Forelimb muscle (tissue), 1 donor: ENCODE data around the gene NEK3. TPM values are rescaled to one million over a fixed set of nuclear protein-coding genes. Genes with fewer than 3 reads are reported as not detected.
"Not testable (repeated sequence)": the region's sequence is repeated elsewhere in the genome, so short reads cannot be mapped to it uniquely, and the experiment has no call there.

Experiments
- DNase-seq: peaks from one replicate; pipeline ENCODE4 v3.0.0-alpha.2; 2013; ENCODE audit warnings: low read depth
- polyA plus RNA-seq: library from polyadenylated mRNA; unstranded; fragments of 120-200 nt; gene quantifications from one replicate; pipeline ENCODE4 v1.2.1, GENCODE V29; 2013; ENCODE audit not compliant: insufficient read length

Gene NEK3
- polyA plus RNA-seq, 1 donor = 16.5 TPM

DNA sequence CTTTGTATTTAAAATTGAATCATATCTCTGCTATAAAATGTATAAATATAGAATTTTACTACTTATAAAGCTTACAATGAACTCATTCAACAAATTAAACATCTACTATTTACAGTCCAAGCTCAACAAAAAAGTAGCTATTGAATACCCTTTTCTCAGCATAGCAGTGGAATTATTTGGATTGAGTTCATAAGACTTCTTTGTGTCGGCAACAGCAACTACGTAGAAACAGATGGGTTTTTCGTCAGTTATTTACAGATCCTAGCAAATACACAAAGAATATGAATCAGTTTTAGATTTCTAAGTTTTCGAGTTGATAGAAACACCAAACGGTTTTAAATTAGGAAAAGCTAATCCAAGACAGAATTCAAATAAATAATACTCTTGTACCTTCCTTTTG lies 10.4 kb upstream of the NEK3 start:
- DNase-seq = no peak

DNA sequence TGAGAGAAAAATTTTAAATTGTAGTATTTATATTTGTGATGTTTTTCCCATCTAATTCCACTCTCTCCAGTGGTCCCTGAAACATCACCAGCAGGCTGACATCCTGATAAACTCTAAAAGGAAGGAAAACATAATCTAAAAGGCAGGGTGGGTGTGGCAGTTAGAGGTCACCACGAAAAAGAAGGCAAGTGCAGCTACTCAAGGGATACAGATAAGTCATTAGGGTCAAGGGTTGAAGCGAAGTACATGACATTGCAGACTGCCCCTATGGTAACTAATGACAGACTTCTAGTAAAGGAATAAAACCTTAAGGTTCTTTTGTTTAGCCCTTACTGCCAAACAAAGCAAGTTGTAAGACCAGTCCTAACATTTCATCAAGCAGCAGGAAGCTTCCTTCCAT lies 6.0 kb upstream of the NEK3 start:
- no peak for DNase-seq

DNA sequence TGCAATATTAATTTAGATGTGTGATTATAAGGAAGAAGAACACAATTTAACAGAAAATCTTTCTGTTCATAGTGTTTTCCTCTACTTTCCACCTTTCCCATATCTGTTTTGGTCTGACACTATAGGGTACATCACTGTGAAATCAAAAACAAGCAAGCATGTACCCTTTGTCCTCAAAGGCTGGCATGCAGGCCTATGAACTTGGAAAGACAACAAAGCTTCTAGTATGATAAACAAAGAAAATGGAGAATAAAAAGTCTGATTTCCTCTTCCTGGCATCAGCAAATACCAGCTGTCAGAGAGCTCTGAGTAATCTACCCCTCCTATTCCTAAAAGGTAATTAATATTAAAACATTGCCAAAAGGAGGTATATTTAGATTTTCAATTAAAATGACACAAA lies 5.6 kb upstream of the NEK3 start:
- DNase-seq = no peak

DNA sequence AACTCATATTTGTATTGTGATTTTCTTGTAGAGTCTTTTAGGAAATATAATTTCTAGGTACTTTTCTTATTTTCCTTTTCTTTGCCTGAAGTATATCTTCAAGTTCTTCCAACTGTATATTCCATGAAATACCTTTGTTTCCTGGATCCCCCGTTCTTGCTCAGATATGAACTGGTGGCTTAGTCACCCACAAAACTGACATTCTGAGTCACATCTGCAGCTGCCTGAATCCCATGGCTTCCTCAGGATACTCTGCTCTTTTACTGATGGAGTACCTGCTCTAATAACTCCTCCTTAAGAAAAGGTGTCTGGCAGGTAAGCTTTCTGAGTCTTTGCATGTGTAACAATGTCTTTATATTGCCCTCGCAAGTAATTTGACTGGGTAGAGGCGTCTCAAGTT lies 4.5 kb upstream of the NEK3 start:
- DNase-seq = not testable (repeated sequence)

DNA sequence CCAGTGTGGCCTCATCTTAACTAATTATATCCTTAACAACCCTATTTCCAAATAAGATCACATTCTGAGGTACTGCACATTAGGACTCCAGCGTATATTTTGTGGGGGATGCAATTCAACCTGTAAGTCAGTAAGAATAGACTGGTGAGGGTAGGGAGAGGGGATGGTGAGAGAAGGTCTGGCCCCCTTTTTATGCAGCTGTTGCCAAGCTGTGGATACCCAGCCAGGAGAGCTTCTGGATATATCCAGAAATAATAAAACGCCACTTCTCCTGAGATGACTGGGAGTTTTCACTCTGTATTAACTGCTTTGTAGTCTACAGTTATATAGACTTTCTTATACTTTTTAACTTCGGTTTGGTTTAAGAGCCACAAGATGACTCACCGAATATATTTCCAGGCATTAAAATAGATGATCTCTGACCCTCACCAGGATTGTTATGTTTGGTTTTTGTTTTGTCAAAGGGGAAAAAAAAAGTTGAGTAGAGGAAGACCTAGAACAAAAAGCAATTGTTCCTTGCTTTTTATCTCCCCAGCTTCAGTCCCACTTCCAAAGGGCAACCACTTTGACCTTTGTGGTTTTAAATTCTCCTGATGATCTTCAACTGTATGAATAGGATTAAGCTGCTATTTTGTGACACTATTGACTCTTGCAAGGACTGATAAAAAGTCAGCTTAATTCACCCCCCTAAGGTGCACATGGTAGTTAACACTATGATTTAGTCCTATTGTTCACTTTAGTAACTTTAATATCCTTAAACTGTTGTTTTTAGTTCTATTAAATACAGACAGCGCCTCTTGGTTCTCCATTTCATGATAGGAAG lies 3.1 kb upstream of the NEK3 start:
- no peak for DNase-seq

DNA sequence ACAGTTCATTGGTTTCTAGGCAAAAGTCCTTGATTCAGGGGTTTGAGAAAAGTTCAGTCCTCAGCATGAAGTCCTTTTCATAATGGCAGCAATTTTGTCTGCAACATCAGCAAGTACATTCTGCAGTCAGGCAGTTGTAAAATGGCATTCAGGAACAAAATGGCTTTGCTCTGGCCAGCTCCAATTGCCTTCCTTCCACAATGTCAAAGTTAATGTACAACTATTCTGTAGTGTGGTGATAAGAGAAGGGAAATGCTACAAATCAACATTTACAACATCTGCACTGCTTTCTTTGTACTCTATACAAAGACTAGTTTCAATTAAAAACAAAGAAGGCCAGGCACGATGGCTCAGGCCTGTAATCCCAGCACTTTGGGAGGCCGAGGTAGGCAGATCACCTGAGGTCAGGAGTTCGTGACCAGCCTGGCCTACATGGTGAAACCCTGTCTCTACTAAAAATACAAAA lies 1.8 kb upstream of the NEK3 start:
- DNase-seq = no peak

DNA sequence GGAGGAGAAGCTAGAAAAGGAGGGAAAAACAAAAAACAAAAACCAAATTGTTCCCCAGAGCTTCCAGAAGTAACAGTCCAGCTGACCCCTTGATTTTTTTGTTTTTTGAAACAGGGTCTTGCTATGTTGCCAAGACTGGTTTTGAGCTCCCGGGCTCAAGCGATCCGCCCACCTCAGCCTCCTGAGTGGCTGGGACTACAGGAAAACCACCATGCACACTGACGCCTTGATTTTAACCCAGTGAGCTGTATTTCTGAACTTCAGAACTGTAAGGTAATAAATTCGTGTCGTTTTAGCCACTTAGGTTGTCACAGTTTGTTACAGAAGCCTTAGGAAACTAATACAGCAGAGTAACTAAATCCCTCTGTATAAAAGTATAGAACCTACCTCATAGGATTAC lies 1.1 kb upstream of the NEK3 start:
- DNase-seq = no peak

DNA sequence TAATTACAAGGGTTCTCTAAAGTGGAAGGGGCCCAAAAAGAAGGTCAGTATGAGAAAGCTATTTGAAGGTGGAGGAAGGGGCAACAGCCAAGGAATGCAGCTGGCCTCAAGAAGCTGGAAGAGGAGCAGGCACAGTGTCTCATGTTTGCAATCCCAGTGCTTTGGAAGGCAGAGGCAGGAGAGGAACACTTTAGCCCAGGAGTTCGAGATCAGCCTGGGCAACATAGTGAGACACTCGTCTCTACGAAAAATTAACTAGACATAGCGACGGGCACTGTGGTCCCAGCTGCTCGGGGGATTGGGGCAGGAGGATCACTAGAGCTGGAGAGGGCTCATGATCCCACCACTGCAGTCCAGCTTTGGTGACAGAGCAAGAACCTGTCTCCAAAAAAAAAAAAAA lies 656 bp upstream of the NEK3 start:
- DNase-seq = no peak

DNA sequence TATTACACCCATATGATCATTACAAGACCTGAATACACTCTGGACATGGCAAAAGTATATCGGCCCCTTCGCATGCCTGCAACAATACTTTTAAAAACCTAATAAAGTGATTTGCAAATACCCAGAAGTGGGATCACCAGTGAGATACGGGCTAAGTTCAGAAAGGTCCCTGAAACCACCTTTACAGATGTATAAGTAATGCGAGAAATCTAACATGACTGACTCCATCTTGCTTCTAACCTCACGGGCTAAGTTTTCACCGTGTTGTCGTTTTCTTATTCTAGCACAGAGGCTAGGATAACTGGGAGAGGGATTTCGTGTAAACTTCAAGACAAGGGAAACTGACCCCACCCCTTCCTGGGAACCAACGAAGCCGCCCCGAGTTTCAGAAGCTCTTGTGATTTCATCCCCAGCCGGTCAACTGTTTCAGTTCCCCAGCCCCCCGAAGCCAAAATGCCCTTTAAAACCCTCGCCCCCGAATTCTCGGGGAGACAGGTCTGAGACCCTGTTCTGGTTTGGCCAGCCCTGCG lies 703 bp downstream of the NEK3 start:
- no peak for DNase-seq

DNA sequence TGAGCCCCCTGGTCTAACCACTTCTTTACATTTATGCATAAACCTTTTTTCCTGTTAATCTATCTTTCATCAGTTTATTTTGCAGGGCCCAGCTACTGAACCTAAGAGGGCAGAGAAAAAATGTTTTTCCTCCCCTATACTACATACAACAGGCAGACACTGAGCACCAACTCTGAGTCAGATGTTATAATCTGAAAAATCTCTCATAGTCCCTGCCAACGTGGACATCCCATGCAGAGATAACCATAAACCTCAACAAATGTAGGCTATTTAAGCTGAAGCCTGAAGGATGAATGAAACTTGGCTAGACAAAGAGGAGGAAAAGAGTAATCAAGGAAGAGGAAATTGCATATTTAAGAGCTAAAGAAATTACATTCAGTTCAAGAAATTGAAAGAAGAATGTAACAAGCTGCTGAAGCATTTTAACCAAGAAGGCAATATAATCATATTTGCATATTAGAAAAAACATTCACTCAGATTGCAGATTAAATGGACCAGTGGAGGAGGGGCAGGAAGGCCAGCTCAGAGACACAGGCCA lies 2.6 kb downstream of the NEK3 start:
- DNase-seq = no peak

DNA sequence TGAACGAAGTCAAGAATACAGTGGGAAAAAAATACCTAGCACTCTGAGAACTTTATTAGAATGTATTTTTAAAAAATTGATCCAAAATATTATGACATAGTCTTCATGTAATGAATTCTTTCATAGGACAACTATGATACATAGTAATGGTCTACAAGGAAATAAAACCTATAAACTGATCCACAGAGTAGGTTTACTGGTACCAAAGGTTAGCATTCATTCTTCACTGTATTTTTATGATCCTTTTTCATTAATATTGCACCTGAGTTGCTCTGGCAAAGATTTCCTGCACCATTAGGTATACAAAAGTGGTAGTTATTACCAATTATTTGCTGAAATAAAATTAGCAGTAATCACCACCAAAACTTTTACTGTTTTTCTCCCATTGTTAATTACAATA lies 4.2 kb downstream of the NEK3 start:
- no peak for DNase-seq

DNA sequence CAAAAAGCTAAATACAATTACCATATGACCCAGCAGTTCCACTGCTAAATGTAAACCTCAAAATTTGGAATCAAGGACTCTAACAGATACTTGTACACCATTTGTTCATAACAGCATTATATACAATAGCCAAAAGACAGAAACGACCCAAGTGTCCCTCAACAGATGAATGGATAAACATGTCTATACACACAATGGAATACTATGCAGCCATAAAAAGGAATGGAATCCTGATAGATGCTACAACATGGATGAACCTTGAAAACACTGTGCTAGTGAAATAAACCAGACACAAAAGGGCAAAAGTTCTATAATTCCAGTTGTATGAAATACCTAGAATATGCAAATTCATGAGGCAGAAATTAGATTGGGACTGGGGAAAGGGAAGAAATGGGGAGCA lies 12.2 kb downstream of the NEK3 start:
- DNase-seq = no peak

DNA sequence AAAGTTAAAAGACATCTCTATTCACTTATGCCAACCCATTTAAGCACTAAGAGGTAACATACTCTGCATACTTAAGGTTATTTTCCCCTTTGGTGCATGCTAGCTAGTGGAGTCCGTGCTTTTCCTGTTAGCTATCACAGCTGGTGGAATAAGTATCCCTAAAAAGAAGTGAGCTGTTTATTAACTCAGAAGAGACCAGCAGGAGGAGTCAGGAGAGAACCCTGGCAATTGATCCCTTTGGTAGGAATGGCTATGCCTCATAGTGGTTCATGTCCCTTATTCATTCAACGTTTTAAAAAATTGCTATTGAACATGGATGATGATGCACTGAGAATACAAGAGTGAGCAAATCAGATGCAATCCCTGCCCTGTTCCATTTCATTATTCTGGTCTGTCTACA lies 18.1 kb downstream of the NEK3 start:
- no peak for DNase-seq

DNA sequence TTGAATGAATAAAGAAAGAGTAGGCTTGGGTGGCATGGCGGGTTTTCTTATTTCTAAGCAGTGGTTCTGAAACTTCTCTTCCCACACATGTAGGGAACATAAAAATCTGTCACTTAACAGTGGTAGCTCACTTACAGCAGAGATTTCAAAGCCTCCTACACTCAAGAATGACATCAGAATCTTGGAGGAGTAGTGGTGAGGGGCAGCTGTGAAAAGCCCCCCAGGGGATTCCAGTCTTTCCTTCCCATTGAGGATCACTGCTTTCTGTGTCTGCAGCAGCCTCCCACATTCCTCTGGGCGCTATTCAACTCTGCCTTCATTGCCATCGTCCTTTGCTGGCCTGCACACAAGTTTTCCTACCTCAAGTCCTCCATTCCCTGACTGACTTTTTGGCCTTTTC lies 21.9 kb downstream of the NEK3 start:
- no peak for DNase-seq

DNA sequence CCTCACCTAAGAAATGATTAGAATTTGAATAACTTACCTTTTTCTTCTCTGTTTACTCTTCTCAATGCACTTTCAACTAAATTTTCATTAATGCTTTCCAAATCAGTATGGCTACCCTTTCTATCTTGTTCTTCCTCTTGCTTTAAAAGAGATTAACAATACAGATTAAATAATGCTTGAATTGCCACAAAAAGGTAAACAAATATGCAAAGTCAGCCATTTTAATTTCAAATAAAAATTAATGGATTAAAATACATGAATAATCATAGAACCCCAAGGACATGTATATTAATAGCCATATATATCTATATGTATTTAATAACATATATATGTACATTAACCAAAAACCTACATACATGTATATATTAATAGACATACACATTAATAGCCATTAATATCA lies 22.6 kb downstream of the NEK3 start:
- DNase-seq = no peak

DNA sequence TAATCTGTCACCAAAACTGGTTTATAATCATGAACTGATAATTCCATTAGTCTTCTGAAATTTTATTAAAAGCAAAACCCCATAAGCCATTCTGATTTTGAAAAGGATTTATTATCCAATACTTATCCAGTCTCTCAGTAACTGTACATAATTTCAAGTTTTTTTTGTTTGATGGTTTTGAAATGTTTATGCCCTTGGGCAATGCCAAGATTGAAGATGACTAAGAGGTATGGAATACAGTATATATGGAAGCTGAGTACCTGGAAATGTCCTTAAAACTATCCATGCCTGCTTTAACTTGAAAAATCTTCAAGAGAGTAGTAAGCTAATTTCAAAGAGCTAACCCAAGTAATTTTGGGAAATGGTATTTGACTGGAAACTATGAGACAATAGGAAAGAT lies 28.8 kb downstream of the NEK3 start:
- no peak for DNase-seq

DNA sequence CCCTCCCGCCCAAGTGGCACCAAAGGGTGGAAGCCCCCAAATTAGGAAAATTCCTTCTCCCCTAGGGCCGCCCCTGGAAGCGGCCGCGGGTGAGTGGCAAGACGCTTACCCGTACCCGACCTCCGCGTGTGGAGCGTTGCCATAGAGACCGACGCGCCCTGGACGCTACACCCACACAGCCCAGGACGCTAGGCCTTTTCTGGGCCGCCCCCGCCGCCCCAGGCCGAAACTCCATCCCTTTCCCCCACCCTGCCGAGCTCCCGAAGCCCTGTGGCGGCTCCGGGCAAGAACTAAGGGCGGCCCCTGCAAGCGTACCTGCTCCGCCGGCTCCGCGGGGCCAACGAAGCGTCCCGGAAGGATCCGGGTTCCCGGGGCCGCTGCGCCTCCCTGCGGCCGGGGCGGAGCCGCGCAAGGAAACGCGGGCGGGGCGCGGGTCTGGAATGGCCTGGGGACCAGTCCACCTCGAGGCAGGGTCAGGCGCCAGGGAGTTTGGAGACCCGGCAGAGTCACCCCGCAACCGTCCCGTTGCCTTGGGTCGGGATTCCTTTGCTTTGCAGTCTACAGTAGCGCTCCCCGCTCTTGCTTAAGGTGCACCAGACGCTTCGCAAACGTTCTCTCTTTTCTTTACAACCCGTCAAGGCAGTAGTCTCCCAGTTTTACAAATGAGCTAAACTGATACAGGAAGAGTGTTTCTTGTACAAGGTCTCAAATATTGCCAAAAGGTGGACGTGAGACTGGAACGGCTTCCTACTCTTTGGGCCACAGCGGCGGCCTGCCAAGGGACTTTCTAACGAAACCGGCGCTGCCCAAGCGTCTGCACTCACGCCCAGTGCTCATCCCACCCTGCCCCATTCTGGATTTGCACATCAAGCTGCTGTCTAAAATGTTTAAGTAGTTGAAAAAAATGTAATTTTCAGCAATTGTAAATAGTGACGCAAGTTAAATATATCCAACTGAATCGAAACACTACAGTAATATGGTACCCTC lies 30.4 kb downstream of the NEK3 start, which contains the start of gene NEK5:
TSS of gene NEK5 (minus strand) at position 360 of the 987 bp plus-strand sequence. CDS start 1,591 bp downstream, outside the sequence.
- no peak for DNase-seq

DNA sequence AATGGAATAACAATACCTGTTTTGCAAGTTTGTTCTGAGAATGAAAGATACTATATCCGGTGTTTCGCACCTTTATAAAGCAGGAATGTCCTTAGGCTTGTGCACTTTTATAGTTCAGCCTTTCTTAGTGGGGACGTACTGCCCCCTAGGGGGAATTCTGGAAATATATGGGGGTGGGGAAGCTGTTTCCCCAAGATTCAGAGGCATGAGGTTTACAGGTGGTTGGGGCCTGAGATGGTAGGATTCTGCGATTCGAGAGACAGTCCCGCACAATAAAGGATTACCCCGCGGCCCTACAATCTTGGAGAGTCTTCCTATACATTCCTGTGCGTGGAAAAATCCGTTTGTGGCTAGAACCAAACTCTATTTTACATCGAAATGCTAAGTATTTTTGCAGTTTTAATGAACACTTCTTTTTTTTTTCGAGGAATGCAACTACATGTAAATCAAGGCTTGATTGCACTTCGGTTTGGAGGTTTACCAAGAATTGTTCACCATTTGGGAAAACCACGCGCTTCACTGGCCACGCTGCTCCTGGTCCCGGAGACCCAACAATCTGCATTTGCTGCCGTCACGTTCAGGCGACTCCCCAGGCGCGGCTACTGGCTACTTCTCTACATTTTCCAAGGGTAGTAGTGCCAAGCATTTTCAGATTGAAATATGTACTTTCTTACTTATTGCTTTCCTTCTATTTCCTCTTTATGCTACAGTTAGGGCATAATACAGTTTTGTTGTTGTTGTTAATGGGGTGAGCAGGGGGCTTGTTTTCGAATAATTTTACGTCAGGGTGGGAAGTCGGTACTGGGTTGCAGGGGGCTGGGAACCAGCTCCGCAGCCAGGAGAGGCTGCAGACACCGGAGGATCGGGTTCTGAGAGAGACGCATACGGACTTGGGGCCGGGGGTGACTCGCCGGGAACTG lies 31.4 kb downstream of the NEK3 start:
- DNase-seq = peak; percentile 43

DNA sequence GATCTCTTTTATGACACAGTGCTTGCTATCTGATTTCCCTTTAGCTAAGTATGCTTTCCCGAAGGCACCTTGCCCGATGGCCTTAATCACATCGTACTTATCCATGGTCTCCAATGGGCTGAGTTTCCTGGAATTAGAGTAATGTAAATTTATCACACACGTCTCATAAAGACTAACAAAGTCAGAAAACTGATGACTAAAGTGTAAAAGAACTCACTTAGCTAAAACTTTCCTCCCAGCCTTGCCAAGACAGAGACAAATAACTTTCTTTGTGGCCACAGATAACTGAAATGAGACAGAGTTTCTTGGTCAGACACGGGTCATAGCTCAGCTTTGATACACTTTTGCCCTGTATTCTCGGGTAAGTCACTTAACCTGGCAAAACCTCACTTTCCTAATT lies 32.0 kb downstream of the NEK3 start:
- no peak for DNase-seq

DNA sequence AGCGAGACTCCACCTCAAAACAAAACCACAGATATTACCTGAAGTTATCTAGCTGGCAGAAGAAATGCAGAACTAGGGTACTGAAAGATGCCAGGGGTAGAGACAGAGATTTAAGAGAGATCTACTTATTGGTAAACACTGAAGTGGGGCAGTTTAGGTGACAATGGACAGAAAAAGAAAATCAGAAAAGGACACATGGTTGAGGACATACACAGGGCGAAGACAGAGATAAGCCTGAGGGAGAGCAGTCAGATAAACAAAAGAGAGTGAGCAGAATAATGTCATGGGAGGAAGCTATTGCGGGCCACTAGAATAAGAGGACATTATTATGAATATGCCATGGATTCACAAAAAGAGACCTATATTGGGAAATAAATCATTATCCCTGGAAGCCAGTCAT lies 33.9 kb downstream of the NEK3 start:
- no peak for DNase-seq

DNA sequence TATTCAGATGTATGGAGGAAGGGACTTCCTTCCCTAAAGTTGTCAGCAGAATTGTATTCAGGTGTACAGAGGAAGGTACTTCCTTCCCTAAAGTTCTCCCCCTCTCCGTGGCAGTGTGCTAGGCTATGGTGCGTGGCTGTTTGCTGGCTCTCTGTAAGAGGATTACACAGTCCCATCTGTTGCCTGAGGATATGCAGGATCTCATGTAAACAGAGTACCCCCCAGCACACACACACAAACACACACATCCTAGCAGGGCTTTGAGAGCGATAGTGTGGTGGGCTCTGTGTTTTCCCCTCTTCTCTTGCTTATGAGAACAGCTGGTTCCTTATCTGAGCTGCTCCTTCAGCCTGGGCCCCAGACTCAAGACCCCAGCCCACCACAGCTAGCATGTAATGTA lies 40.8 kb downstream of the NEK3 start:
- no peak for DNase-seq
